Heart right ventricle (tissue), 16 donors: Measurements from ENCODE around the gene CAV3. TPM values are rescaled to one million over a fixed set of nuclear protein-coding genes. Genes with fewer than 3 reads are reported as not detected.

Experiments
- ATAC-seq, 8 donors: fragments of 200-7000 bp; cut with Tn5 transposase; one replicate each; pipeline ENCODE4 v1.9.1; 2020; ENCODE audit warnings: mild to moderate bottlenecking in 8 of 8, moderate library complexity in 8 of 8, moderate number of reproducible peaks in 1 of 8
- DNase-seq, 2 donors: peaks; one replicate each; pipeline ENCODE4 v3.0.0-alpha.2; 2020
- H3K27ac ChIP-seq, 10 donors: fragments of 200-600 bp; sonication (generic) in 2 of 10; one replicate each; pipeline versions ENCODE4 v1.5.0 to v1.8.0; 2020 to 2022; ENCODE audit warnings: mild to moderate bottlenecking in 3 of 10
- H3K27me3 ChIP-seq, 7 donors: fragments of 200-600 bp; one replicate each; pipeline ENCODE4 v1.8.0; 2021 to 2022; ENCODE audit warnings: mild to moderate bottlenecking in 2 of 7
- H3K36me3 ChIP-seq, 9 donors: fragments of 200-600 bp; sonication (generic) in 1 of 9; one replicate each; pipeline versions ENCODE4 v1.5.0 to v1.8.0; 2020 to 2022; ENCODE audit warnings: mild to moderate bottlenecking in 2 of 9
- H3K4me1 ChIP-seq, 9 donors: fragments of 200-600 bp; sonication (generic) in 1 of 9; one replicate each; pipeline versions ENCODE4 v1.5.0 to v1.8.0; 2020 to 2022; ENCODE audit warnings: mild to moderate bottlenecking in 4 of 9
- H3K4me3 ChIP-seq, 10 donors: fragments of 200-600 bp; sonication (generic) in 2 of 10; one replicate each; pipeline versions ENCODE4 v1.5.0 to v1.8.0; 2020 to 2022; ENCODE audit warnings: mild to moderate bottlenecking in 7 of 10, moderate library complexity in 2 of 10
- H3K9me3 ChIP-seq, 11 donors: fragments of 200-600 bp in 10 of 11; sonication (generic) in 2 of 11; one replicate each; pipeline versions ENCODE4 v1.5.0 to v1.8.0; 2013 to 2022; ENCODE audit warnings: mild to moderate bottlenecking in 2 of 11, control low read depth in 1 of 11, moderate library complexity in 1 of 11
- WGBS, 2 donors: extraction: QIAGEN DNeasy Blood & Tissue Kit; methylation state at CpG; one replicate each; pipeline ENCODE4 v1.1.7; 2013; ENCODE audit warnings: inconsistent platforms in 1 of 2; 5-methylcytosine and 5-hydroxymethylcytosine counted together
- intact Hi-C, 10 donors: fragments of 100-400 bp; cut with DNase I; formaldehyde crosslinking; loops; one replicate each; pipeline versions ENCODE4 v1.11.1 to v1.14.2; 2022
- polyA plus RNA-seq, 2 donors: library from polyadenylated mRNA; stranded (reverse); fragments of 200-250 nt; gene quantifications; one replicate each; pipeline ENCODE4 v1.2.3, GENCODE V29; 2013
- total RNA-seq, 10 donors: library from RNA; stranded (reverse); fragmentation: NEBNext Ultra II Directional in 3 of 10; extraction: Animal tissue kit (Norgen Biotek cat#: 25700) in 3 of 10; gene quantifications; one replicate each; pipeline versions ENCODE4 v1.2.1 to v1.2.4, GENCODE V29; 2021 to 2023
- TF ChIP-seq, protein P1 (sequence below), 9 donors: fragments of 200-600 bp; sonication (generic) in 2 of 9; IDR thresholded peaks; one replicate each; pipeline versions ENCODE4 v1.5.0 to v1.8.0; 2021 to 2022; ENCODE audit warnings: antibody characterized with exemption in 9 of 9, mild to moderate bottlenecking in 5 of 9, moderate library complexity in 1 of 9
- donor health status: Arrhythmogenic right ventricular cardiomyopathy.
- donor health status: ischemic (EF 13 %, LVEDD 7.1; RV severe dilation, severe dysfunction).
- donor health status: healthy with polysubstance abuse.
- donor health status: DM: no; HTN: yes; CAD: no.
- donor health status: DM: no; HTN: no; CAD: no.
- donor health status: ischemic (EF 25% LVEDD 6.9; RV normal size, moderate dysfunction).
- donor health status: ischemic (EF 25% LVEDD 5.7; RV mildly dilated, moderate dysfunction).
- donor health status: healthy.
- donor health status: DM: yes; HTN: yes; CAD: no.
- donor health status: Ischemic cardiomyopathy.
- donor health status: ischemic (EF 35%, LVEDD 5.7; RV mildly dilated, moderate dysfunction).
- donor health status: nonischemic (EF 11% LVEDD 7.7; RV severe dilation, severe dysfunction).
- donor health status: DM: yes; HTN: yes; CAD: no.
- donor health status: PGD.
- donor health status: ischemic (EF 29% LVEDD 5.4; RV normal size, mild dysfunction).
- donor health status: nonischemic (EF 23%, LVEDD 6.1; RV moderate dilation, normal function).

Gene CAV3
- total and polyA plus RNA-seq, 12 donors = 16.8 to 32.4 (median 23.9) TPM

DNA sequence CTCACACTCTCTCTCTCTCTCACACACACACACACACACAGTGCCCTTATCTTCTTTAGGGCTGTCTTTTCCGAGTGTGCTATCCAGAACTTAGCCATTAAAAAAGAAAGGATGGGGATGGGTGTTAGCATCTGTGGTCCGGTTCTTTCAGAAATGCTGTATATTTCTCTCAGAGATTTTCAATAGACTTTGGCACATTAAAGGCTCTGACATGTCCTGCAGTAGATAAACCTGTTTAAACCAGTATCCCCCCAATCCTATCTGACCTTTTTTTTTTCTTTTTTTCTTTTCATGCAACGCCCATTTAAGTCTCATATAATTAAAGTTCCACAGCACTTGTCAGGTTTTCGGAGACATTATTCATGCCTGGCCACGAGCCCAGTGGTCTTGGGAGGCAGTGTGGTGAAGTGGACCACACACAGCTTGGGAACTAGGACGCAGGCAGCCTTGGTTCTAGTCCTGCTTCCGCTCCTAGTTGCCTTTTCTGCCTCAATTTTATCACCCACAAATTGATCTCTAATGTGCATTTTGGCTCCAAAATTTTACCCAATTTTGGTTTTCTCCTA is 13.3 kb downstream of the CAV3 start:
- no peak for DNase-seq
- no peak for ATAC-seq
- H3K27me3 ChIP-seq = no peaks in the 10 kb centered on the region
- no peaks in the 10 kb centered on the region for H3K9me3 ChIP-seq
- 55 to 66% methylated on average over 7 of the region's 7 CpGs for WGBS, 2 donors
- peaks cover 0 to 3% (median 0%) of the 10 kb centered on the region in 9 donors for H3K36me3 ChIP-seq
- TF ChIP-seq, protein P1, sequence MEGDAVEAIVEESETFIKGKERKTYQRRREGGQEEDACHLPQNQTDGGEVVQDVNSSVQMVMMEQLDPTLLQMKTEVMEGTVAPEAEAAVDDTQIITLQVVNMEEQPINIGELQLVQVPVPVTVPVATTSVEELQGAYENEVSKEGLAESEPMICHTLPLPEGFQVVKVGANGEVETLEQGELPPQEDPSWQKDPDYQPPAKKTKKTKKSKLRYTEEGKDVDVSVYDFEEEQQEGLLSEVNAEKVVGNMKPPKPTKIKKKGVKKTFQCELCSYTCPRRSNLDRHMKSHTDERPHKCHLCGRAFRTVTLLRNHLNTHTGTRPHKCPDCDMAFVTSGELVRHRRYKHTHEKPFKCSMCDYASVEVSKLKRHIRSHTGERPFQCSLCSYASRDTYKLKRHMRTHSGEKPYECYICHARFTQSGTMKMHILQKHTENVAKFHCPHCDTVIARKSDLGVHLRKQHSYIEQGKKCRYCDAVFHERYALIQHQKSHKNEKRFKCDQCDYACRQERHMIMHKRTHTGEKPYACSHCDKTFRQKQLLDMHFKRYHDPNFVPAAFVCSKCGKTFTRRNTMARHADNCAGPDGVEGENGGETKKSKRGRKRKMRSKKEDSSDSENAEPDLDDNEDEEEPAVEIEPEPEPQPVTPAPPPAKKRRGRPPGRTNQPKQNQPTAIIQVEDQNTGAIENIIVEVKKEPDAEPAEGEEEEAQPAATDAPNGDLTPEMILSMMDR (IDR thresholded peaks at IDR 0.05) = no peak
- no peak overlapping the region for H3K27ac ChIP-seq
- H3K4me1 ChIP-seq = peaks cover 0 to 8% (median 4%) of the 10 kb centered on the region in 9 donors
- no peak overlapping the region for H3K4me3 ChIP-seq
- intact Hi-C loops = no loop called here

DNA sequence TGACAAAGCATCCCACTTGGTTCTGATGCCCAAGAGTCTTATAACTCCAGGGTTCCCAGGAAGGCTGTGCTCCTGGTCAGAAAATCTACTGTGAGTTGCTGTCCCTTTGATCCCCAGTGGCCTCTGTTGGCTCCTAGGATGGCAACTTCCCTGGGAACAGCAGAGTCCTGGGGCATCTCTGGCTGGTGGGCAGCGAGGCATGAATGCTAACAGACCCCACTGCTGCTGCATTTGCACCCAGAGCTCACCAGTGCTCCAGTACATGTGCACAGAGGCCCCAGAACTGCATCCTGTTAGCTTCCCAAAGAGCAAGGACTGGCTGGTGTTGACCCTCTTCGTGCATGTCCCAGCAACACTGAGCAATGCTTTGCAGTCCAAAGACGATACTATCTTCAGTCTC is 15.7 kb downstream of the CAV3 start:
- WGBS, 2 donors = 65 to 81% methylated on average over 3 of the region's 3 CpGs

DNA sequence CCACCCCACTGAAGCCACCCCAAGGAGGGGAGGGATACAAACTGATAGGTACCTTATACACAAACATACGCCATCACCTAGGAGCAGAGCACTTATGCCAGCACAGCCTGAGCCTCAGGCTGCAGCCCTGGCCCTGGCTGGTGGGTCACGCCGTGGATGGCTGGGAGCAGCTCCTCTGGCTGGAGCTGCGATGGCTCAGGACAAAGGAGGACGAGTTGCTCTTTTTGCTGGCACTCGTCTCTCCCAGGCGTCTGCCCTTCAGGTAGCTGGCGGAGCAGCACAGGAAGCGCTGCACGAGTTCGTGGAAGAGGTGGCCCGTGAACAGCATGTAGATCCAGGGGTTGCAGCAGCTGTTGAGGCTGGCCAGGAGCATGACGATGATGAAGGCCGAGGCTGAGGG is 19.2 kb downstream of the CAV3 start:
- intact Hi-C loops = no loop called here
- no peaks in the 10 kb centered on the region for H3K27me3 ChIP-seq
- TF ChIP-seq, protein P1 (IDR thresholded peaks at IDR 0.05) = no peak
- H3K27ac ChIP-seq = no peak overlapping the region
- H3K4me3 ChIP-seq = no peak overlapping the region
- ATAC-seq = no peak
- peaks cover 0 to 5% (median 0%) of the 10 kb centered on the region in 9 donors for H3K4me1 ChIP-seq
- 81 to 84% methylated on average over 14 of the region's 14 CpGs for WGBS, 2 donors
- no peaks in the 10 kb centered on the region for H3K36me3 ChIP-seq
- no peaks in the 10 kb centered on the region for H3K9me3 ChIP-seq
- DNase-seq = no peak

More for the DNA sequence above, 15.7 kb downstream of the CAV3 start:
- H3K4me3 ChIP-seq = no peak overlapping the region
- intact Hi-C loops = no loop called here
- ATAC-seq (peak in 1 of 8 donors; percentile 15), DNase-seq (no peak)
- no peaks in the 10 kb centered on the region for H3K4me1 ChIP-seq
- peaks cover 0 to 3% (median 0%) of the 10 kb centered on the region in 9 donors for H3K36me3 ChIP-seq
- no peak overlapping the region for H3K27ac ChIP-seq
- H3K27me3 ChIP-seq = no peaks in the 10 kb centered on the region
- TF ChIP-seq, protein P1 (IDR thresholded peaks at IDR 0.05) = no peak
- no peaks in the 10 kb centered on the region for H3K9me3 ChIP-seq

DNA sequence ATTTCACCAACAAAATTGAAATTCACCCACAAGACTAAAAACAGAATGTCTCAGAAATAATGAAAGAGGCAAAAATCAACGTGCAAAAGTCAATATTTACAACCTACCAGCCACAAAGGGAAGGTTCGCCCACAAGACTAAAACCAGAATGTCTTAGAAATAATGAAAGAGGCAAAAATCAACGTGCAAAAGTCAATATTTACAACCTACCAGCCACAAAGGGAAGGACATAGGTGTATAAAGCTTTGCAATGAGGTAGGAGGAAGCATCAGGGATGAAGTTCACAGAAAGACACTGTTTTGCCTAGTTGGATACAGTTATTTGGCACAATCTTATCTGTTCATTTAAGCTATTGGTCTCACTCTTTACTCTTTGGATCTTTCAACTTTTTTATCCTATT is 21.5 kb downstream of the CAV3 start:
- ATAC-seq (no peak), DNase-seq (no peak)
- no peaks in the 10 kb centered on the region for H3K27me3 ChIP-seq
- intact Hi-C loops = no loop called here
- H3K9me3 ChIP-seq = no peaks in the 10 kb centered on the region
- H3K36me3 ChIP-seq = no peaks in the 10 kb centered on the region
- H3K27ac ChIP-seq = no peak overlapping the region
- no peak overlapping the region for H3K4me3 ChIP-seq
- TF ChIP-seq, protein P1 (IDR thresholded peaks at IDR 0.05) = no peak
- 57 to 64% methylated on average over 3 of the region's 3 CpGs for WGBS, 2 donors
- H3K4me1 ChIP-seq = peaks cover 0 to 5% (median 0%) of the 10 kb centered on the region in 9 donors
